Superior temporal gyrus (tissue), 1 donor: ENCODE results near the gene ANXA3.
"Not testable (repeated sequence)": the region's sequence is repeated elsewhere in the genome, so short reads cannot be mapped to it uniquely, and the experiment has no call there.

Experiments used
- DNase-seq: peaks from one replicate; pipeline ENCODE4 v3.0.0-alpha.2; 2016; ENCODE audit errors: extremely low spot score

Gene ANXA3

GRCh38 chr4:78571804-78572203, 20.2 kb downstream of the ANXA3 start:
- no peak for DNase-seq

GRCh38 chr4:78578674-78579425, 27.3 kb downstream of the ANXA3 start:
- DNase-seq, result no peak

- DNase-seq, result no peak
Observed at GRCh38 chr4:78581618-78582017, 30.0 kb downstream of the ANXA3 start.

DNA sequence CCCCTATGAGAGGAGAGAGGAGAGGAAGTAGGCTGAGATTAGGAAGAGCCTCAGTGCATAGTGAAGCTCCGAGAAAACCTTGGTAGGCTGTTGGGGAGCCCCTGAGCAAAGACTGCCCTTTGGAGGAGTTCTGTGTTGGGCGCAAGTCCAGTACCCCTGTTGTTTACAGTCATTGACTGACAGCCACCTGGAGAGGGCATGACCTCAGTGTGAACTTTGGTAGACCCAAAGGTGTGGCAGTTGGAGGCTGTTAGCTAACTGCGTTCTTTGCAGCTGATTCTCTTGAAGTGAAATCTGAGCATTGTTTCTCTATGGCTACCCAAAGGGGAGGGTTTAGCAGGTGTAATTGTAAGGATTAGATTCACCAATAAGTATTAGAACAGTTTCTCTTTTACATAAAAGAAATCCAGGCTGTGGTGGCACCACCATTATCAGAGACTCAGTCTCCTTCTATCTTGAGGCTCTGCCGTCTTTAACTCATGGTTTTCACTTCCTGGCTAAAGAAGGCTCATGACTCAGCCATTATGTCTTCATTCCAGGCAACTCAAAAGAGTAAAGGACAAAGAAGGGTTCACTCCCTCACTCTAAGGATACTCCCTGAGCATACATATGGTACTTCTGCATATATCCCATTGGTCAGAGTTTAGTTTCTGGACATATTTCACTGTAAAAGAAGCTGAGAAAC, 33.4 kb downstream of the ANXA3 start:
- DNase-seq, result no peak

GRCh38 chr4:78585633-78586032, 34.1 kb downstream of the ANXA3 start:
- no peak for DNase-seq

- DNase-seq, result no peak
Observed at GRCh38 chr4:78588894-78589545, 37.5 kb downstream of the ANXA3 start.

- DNase-seq, result no peak
Observed at GRCh38 chr4:78591404-78591803, 39.8 kb downstream of the ANXA3 start.

DNA sequence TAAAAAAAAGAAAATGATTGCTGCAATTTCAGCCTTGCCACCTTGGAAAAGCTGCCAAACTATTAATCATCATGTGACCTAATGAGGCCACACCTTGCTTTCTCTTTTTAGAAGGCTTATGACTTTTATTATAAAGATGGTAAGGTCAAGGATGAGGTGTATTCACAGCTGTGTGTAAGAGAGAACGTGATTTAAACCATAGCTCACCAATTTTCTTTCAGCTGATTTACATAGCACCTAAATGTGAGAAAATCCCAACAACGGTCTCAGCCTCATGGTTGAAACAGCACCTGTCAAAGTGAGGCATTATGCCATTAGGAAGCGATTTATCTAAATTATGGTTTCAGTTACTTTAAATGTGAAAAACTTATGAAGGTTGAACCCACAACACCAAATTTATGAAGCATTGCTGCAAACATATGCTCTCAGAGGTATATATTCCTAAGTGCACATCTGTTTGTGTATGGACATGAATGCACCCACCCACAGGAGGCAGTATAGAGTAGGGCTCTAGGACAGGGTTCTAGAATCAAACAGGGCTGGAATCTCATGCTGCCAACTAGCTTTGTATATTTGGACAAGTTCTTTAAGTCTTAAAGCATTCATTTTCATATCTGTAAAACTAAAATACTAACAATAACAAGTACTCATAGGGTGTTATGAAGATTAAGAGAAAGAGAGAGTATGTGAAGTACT, 40.7 kb downstream of the ANXA3 start:
- DNase-seq, result no peak

GRCh38 chr4:78596111-78596742, 44.7 kb downstream of the ANXA3 start:
- DNase-seq, result no peak

DNA sequence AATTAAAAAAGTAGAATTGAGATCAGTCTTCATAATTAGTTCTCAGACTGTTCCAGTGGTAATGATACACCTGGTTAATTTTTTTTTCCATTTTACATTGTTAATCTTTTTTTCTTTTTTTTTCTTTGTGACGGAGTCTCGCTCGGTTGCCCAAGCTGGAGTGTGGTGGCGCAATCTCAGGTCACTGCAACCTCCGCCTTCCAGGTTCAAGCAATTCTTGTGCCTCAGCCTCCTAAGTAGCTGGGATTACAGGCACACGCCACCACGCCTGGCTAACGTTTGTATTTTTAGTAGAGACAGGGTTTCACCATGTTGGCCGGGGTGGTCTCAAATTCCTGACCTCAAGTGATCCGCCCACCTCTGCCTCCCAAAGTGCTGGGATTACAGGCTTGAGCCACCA, 46.9 kb downstream of the ANXA3 start:
- not testable (repeated sequence) for DNase-seq

DNA sequence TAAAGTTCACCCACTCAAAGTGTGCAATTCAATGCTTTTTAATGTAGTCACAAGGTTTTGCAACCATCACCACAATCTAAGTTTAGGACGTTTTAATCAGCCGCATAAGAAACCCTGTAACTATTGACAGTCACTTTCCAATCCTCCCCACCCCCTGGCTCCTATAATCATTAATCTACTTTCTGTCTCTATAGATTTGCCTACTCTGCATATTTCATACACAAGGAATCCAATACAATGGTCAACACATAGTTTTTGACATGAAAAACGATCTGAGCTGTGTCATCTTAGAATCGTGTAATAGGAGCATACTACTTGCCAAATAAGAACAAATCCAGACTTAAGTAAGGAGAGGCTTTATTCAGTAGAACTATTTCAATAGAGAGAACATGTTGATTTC, 47.6 kb downstream of the ANXA3 start:
- DNase-seq, result no peak

GRCh38 chr4:78599931-78600375, 48.4 kb downstream of the ANXA3 start:
- DNase-seq, result no peak

DNA sequence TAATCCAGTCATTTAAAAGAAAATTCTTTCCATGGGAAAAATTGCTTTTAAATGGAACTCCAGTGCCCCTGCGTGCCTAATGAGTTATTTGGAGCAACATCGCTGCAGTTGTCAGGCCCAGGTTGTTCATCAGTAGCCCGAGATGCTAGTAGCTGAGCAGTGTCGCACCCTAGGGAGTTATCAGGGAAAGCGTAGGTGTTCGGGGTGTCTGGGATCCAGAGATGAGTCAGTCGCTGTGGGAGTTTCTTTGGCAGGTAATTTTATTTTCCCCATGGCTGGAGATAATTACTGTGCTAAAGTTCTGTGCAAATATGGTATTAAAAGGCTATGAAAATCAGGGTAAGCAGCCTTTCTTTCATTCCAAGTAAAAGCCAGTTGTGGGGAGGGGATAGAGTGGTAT, 49.4 kb downstream of the ANXA3 start:
- DNase-seq, result peak; percentile 26

DNA sequence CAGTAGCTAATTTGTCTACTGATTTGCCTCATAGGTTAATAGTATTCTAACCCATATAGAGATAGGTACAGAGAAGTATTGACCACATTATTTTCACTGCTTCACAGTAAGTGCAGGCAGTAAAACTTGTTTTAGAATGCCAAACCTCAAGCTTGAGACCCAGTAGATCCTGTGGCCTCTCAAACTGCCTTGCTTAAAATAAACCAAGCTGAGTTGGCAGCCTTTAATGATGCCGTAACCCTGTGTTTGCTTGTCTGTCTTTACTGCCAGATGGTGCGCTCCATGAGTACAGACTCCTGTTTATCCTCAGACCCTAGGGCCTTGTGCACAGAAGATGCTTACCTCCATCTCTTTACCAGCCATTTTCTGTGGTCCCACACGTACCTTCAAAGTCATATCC, 50.8 kb downstream of the ANXA3 start:
- no peak for DNase-seq

- DNase-seq, result no peak
Observed at GRCh38 chr4:78603384-78603783, 51.8 kb downstream of the ANXA3 start.

GRCh38 chr4:78604988-78605387, 53.4 kb downstream of the ANXA3 start:
- DNase-seq, result no peak

DNA sequence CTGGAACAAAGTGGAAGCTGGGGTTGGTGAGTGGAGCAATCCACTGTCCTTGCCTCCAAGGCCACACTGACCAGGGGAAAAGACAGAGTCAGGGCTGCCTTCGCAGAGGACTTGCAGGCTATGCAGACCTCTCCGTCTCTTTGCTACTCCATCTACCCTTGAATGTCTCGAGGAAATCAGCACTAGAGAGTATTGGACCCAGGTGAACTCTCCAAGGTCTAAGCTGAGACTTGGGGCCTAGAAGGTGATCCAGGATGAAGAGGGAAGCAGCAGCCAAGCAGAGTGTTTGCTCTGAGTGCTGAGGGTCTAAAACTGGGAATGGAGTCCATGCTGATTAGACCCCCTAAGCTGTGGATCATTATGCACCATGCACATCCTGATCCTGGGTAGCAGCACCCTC, 54.5 kb downstream of the ANXA3 start:
- DNase-seq, result no peak

DNA sequence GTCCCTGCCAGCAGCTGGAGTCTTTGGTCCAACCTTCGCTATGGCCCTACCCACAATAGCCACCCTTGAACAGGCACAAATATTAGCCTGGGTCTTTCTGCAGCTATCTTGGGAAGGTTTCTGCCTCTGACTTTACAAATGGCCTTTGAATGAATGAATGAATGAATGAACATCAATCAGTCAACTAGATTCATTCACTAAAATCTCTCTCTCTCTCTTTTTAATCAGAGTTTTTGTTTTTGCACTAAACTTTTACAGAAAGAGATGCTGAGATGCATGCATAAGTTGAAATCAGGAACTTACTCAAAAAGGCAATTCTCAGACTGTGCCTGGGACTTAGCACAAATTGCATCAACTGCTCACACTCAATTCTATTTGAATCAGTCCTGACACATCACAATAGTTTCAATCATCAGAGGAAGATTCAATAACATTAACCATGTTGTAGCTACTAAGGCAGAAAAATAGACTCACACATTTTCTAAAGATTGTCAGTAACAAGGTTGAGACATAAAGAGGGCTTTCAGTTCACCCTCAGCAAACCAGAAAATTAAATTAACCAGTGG, 55.0 kb downstream of the ANXA3 start:
- DNase-seq, result no peak

GRCh38 chr4:78608684-78609083, 57.1 kb downstream of the ANXA3 start:
- DNase-seq, result no peak

GRCh38 chr4:78609580-78609979, 58.0 kb downstream of the ANXA3 start:
- no peak for DNase-seq

DNA sequence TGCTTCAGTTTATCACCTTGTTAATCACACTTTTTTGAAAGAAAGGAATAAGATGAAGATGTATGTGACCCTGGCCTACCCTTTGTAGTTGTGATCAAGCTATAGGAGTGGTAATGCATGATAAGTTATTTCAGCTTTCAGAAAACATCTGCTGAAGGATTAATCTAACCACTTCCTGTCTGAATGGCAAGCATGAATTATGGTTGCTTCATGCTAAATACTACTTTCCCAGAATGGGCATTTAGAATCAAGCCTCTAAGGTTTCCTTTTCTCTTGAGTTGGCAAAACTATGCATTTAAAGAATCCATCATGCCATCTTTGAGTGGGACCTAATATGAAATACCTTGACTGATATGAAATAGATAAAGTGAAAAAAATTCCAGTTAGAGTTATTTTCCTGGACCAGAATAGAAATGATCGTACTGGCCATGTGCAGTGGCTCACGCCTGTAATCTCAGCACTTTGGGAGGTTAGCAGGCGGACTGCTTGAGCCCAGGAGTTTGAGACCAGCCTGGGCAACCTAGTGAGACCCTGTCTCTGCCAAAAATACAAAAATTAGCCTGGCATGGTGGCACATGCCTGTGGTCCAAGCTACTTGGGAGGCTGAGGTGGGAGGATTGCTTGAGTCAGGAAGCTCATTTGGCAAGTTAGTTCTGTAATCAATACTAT, 59.1 kb downstream of the ANXA3 start:
- no peak for DNase-seq
